MV-4-11 (cell line): Measurements from ENCODE around the gene SCAMP3.
"Not testable (repeated sequence)": the region's sequence is repeated elsewhere in the genome, so short reads cannot be mapped to it uniquely, and the experiment has no call there.

Experiments used
- DNase-seq: peaks from one replicate; lab custom pipeline; 2025; lab: John Stamatoyannopoulos, UW

SCAMP3 gene

DNA sequence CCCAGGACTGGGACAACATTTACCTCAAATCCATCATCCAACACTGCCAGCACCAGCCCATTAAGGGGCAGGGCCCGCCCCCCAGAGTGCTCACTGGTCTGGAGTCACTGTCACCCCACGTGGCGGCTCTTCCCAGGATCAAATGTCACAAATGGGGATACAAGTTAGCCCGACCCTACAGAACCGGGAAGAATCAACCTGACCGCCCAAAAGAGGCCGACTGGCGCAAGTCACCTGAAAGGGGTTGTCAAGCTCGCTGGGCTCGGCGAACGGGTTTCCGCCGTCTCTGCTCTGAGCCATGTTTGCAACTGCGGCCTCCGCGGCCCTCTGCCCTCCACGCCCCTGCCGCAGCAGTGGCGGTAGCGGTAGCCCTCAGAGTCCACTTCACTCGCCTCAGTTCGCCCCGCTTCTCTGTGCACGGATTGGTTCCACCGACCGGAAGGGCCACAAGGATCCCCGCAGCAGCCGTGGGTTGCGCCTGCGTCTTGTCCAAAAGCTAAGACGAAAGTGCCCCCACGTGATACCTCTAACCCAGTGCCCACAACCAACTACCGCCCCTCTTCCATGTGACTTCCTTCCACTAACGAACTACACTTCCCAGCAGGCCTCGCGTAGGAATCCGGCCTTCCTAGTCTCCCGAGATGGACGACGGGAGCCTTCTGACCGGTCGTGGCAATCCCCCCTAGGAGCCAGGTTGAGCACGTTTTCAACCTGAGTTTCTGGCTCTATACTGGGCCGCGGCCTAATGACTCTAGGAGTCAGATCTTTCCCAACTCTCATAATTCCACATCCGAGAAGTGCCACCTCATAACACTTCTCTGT lies at the start of gene SCAMP3:
Gene SCAMP3, minus strand, starts transcription at position 509 of the 822 bp plus-strand sequence. Its CDS starts 209 bp downstream, at position 300.
- peak; percentile 96 for DNase-seq

DNA sequence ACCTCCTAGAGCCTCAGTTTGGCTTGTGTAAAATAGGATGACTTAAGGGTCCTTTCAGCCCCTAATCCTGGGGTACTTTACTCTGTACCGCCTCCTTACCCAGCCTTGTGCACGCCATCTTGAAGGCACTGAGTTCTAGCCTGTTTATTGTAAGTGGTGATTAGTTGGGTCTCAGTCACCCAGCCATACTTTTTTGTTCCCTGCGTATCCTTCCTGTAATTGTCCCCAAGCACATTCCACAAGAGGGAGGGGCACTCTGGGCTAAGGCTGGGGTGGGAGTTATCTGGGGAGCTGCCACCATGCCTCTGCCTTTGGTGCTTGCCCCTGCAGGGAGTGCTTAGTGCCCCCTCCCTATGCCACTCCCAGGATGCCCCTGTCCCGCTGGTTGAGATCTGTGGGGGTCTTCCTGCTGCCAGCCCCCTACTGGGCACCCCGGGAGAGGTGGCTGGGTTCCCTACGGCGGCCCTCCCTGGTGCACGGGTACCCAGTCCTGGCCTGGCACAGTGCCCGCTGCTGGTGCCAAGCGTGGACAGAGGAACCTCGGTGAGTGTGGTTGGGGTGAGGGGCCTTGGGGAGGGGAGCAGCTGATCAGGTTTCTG lies 47.4 kb upstream of the SCAMP3 start:
- no peak for DNase-seq

DNA sequence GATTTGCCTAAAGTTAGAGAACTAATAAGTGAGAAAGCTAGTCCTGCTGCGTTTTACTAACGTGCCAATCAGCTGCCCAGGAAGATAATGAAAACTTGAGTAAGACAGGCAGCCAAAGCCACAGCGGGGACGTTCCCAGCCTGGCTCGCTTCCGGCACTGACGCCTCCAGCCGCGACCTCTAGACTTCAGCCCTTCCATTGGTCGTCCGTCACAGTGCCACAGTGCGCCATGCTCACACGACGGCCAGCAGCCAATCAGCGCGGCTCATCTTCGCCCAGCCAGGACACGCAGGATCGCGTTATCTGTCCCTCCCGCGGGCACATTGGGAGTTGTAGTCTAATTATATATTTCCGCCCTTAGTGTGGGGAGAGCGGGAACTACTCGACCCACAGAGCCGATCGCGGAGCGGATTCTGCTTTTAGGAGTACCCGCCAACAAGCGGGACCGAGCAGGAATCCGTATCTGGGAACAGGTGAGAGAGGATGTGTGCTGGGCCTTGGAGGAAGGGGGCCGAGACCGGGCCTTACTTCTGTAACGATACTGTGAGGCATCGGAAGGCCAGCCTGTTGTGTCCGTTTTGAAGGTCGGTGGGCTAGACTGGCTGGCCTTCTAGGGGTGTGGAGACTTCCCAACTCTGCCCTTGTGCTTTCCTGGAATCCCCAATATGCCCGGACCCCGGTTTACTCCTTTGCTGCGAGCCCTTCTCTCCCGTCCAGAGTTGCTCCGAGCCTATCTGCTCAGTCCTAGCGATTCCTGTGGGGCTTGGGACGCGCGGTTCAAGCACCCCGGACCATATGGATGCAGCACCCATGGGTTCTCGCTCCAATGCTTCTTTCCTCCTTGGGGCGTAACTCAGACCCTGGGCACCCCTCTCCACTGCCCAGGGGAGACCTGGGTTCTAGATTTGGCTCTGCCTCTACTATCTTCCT lies 46.6 kb upstream of the SCAMP3 start, which contains the start of gene FDPS:
Gene FDPS, plus strand, starts transcription at position 374 of the 930 bp plus-strand sequence. CDS start 924 bp downstream, outside the sequence.
- peak; percentile 99 for DNase-seq

DNA sequence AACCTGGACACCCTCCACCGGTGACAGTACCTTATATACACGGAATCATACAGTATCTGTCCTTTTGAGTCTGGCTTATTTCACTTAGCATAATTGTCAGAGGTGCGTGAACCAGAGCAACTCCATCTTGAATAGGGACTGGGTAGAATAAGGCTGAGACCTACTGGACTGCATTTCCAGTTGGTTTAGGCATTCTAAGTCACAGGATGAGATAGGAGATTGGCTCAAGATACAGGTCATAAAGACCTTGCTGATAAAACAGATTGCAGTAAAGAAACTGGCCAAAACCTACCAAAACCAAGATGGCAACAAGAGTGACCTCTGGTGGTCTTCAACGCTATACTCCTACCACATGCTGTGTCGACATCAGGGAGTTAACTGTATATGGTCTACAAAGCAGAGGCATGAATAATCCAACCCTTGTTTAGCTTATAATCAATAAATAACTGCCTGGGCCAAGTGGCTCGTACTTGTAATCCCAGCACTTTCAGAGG lies 45.1 kb upstream of the SCAMP3 start:
- peak; percentile 69 for DNase-seq

DNA sequence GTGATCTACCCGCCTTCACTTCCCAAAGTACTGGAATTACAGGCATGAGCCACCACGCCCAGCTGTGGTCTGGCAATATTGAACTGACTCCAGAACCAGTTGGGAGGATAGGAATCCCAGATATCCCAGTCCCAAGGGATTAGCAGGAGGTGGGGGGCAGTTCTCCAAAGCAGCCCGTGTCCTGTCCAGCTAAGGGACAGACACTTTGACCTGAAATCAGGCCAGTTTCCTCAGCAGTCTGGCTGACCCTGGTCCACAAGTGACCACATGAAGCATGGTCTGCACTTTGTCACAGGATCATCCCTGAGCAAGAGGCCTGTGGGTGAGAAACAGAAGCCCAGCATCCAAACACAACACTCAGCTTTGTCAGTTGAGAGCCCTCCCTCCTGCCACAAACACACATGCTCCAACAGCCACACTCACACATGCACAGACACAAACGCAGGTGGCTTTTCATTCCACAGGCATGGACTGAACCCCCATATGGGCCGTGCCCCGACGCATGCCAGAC lies 43.8 kb upstream of the SCAMP3 start:
- no peak for DNase-seq

DNA sequence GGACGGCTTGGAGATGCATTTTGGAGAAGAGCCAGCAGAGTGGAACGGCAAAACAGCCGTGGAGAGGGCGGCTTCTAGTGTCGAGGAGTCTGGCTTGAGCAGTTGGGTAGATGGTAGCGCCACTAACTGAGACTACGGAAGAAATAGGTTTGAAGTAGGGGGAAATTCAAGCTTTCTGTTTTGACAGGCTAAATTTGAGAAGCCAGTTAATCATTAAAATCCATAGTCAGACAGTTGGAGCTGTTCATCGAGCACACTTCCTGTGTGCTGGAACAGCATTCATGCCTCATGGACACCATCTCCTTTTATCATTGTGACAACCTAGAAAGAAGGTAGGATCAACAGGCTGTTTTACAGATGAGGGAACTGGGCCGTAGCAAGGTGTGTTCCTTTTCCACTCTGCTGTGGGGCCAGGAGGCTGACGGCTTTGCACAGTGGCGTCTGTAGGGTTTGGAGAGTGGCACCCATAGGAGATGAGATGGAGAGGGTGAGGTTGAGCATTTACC lies 42.5 kb upstream of the SCAMP3 start:
- DNase-seq, result no peak

DNA sequence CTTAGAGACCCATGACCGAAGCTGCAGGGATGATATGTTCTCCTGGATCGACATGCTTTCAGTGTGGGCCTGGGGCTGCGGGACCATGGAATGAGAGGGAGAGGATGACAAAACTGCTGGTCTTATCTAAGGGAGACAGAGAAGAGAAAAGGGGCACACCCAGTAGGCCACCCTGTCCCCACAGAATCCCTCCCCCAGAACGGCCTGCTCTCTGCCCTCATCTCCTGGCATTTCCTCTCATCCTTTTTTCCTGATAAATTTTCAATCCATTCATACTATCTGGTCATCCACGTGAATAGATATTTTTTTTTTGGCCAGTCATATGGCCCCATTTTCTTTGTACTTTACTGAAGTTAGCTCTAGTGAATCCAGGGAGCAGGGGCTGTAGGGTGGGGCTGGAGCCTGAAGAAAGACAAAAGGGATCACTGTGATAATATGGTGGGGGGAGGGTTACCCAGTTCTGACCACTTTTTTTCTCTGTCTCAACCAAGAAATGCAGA lies 39.2 kb upstream of the SCAMP3 start, which contains the start of gene PKLR:
Gene PKLR, minus strand, starts transcription at position 97 of the 500 bp plus-strand sequence. Its CDS starts 43 bp downstream, at position 54.
- no peak for DNase-seq

DNA sequence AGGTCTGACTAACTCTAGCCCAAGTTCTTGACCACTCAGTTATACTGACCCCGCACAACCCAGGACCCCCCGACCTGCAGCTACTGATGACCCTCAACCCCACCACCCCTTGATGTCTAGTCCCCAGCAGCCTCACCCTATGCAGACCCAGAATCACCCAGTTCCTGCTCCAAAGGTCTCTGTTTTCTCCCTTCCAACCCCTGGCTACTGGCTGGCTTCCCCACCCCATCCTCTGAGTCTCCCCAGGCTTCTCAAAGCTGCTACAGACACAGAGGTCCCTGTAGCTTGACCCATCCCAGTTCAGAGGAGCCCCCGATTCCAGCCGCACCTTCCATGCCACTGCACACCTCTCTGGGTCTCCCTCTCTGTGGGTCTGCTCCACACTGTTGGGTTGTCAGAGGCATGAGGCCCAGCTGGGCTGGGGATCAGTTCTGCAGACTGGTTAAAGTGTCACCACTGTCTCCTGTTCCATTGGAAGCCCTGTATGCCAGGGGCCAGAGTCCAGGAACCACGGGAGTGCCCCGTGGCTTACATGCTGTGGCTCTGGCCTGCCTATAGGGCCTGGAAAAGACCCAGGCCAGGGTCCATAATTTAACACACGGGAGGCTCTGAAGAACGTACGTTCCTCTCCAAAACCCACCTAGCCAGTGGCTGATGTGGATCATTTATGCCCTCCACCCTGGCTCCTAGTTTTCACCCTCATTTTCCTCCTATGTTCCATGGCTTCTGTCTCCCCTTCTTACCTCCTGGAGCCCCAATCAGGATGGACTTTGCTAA lies 38.6 kb upstream of the SCAMP3 start:
- DNase-seq, result no peak

DNA sequence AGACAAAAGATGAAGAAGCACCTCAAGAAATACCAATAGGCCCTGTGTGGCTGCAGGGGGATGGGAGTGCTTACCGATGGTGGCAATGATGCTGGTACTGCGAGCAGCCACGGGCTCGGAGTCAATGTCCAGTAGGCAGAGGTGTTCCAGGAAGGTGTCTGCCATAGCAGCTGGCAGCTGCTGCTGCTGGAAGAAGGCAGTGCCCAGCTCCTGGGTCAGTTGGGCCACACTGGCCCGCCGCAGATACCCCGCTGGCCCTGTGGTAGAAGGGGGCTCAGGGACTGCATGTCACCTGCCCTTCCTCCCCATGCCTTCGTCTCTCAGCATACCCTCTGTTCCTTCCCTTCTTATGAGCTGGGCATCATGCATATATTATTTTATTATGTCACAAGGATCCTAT lies 37.9 kb upstream of the SCAMP3 start:
- DNase-seq, result no peak

DNA sequence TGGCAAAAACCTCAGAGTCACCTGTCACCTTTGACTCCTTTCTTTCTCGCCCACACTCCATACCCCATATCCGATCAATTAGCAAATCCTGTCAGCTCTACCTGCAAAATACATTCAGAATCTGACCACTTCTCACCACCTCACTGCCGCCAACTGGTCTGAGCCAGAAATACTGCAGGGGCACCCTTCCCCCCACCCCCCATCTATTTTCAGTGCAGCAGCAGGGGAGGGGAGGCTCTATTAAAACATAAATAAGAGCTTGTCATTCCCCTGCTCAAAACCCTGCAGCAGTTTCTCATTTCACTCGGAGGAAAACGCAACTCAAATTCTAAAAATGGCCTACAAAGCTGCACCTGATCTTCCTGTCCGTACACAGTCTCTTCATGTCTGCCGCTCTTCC lies 35.2 kb upstream of the SCAMP3 start:
- no peak for DNase-seq

DNA sequence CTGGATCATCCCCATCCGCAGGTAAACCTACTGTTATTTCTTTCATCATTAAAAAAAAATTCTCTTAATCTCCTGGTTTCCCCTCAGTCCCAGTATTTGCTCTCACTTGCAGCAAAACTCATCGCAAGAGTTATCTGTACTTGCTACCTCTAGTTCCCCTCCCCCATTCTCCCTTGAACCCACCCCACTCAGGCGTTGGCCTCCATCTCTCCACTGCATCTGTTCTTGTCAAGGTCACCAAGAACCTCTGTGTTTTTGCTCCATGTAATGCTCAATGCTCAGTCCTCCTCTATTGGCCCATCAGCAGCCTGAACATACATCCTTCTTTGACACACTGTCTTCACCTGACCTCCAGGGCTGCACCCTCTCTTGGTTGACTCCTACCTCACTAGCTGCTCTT lies 34.5 kb upstream of the SCAMP3 start:
- DNase-seq, result no peak

DNA sequence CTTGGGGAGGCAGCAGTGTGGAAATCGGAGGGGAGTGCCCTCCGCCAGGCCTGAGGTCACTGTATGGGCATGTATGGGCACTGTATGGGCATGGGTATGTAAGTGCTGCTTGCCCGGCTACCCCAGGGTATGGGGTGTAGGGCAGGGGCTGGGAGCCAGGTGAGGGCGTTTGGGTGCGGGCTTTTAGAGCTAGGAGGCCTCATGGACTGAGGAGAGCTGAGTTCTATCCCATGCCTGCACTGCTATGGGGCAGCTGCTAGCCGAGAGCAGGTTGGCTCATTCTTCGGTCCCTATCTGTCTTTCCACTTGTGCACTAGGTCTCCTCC lies 33.7 kb upstream of the SCAMP3 start:
- DNase-seq, result no peak

DNA sequence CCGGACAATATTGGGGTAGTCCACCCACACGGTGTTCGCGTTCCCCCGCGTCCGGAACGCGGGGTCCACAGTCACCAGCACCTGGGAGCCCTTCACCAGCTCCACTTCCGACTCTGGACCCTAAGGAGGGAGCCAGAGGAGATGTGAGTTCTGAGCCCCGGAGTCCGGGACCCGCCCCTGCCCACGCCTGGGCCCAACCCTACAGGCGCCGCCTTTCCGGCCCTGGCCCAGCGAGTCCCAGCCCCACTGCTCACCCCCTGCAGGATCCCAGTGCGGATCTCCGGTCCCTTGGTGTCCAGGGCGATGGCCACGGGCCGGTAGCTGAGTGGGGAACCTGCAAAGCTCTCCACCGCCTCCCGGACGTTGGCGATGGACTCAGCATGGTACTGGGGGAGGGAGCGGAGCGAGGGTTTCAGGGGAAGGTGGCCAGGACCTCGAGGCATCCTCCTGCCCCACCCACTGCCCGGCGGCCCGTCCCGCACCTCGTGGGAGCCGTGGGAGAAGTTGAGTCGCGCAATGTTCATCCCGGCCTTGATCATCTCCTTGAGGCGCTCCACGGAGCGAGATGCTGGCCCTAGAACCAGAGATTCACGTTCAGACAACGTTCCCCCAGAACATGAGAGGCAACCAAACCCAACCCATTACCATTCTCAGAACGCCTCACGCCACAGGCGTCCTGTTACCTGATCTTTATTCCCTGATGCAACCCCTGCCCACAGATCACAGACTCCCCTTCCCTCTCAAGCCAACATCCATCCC lies 33.2 kb upstream of the SCAMP3 start:
- no peak for DNase-seq

DNA sequence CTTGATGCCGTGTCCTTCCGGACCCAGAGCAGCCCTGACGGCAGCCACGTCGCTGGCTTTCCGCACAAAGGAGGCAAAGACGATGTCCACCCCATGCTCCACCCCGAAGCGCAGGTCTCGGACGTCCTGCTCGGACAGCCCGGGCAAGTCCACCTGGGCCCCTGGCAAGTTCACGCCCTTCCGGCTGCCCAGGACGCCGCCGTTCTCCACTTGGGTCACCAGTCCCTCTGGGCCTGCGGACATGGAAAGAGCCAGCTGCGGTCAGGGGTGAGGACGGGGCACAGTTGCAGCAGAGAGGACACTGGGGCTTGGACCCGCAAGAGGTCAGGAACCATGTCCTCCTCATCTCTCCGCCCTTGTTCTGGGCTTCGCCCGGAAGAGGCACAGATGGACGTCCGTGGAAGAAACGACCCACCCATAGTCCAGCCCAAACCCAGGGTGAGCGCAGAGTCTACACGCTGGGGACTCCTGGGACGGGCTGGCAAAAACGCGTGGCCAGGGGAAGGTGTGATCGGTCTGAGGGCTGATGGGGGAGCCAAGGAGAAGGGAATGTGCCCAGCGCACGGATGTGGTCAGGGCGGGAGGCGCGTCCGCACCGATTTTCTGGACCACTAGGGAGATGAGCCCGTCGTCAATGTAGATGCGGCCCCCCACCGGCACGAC lies 32.5 kb upstream of the SCAMP3 start:
- no peak for DNase-seq

DNA sequence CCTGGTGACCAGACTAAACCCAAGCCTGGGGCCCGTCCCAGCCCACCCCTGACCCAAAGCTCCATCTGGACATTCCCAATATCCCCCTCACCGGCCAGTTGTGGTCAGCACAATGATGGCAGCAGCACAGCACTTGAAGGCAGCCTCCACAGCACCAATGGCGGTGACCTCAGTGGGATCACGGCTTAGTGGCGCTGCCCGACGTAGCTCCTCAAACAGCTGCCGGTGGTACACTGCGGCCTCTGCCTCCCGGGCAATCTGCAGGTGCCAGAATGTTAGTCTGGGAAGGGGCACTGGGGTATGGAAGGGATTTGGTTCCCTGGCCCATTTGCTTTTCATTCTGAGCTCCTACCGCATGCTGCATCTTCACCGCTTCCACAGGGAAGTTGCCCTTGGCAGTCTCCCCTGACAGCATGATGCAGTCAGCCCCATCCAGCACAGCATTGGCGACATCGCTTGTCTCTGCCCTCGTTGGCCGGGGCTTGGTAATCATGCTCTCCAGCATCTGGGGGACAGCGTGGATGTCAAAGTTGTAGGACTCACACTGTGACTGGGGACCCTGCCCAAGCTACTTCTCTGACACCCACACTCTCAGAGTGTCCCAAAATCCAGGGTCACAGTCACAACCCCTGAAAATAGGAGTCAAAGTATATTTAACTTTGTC lies 31.1 kb upstream of the SCAMP3 start:
- DNase-seq, result no peak

DNA sequence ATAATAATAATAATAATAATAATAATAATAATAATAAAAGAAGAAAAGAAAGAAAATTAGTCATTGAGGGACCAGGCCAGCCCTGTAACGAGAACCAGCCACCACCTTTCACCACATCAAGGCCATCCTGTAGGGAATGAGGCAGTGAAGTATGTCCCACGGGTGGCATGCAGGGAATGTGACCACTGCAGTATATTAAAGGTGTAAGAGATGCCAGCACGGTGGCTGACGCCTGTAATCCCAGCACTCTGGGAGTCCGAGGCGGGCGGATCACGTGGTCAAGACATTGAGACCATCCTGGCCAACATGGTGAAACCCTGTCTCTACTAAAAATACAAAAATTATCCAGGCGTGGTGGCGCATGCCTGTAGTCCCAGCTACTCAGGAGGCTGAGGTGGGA lies 28.8 kb upstream of the SCAMP3 start:
- DNase-seq, result not testable (repeated sequence)

DNA sequence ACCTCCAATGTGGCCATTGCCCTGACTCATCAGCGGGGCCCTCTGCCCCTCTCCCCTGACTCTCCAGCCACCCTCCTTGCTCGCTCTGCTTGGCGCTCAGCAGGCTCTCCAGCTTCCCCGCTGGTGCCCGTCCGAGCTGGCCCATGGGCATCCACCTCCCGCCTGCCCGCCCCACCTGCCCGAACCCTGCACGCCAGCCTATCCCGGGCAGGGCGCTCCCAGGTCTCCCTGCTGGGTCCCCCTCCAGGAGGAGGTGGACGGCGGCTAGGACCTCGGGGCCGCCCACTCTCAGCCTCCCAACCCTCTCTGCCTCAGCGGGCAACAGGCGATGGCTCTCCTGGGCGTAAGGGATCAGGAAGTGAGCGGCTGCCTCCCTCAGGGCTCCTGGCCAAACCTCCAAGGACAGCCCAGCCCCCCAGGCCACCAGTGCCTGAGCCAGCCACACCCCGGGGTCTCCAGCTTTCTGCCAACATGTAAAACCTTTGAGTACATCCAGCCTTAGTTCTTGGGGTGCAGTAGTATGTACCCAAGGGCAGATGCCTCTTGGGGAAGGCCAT lies 25.9 kb upstream of the SCAMP3 start:
- no peak for DNase-seq

DNA sequence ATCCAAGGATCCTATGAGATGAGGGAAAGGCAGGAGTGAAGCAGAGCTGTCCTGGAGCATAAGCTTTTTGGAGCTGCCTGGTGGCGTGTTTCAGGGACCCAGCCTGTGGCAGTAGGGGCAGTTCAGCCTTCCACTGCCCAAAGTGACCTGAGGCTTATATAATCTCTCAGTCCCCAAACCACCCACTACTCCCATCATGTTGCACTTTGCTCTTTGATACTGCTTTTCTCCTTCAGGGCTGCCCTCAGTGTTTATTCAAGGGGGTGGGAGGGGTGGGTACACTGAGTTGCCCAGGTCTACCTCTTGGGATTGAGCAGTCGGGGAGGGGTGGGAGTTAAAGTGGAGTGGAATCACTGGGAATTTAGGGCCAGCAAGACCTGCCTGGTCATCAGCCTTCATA lies 24.4 kb upstream of the SCAMP3 start:
- DNase-seq, result no peak

DNA sequence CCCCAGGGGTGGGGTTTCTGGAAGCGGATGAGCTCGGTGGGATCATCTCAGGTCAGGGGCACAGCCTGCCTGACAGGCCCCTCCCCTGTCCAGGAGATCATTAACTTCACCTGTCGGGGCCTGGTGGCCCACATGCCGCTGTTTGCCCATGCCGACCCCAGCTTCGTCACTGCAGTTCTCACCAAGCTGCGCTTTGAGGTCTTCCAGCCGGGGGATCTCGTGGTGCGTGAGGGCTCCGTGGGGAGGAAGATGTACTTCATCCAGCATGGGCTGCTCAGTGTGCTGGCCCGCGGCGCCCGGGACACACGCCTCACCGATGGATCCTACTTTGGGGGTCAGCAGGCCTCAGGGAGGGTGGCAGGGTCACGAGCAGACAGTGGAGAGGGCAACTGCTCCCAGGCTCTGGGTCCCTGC lies 23.5 kb upstream of the SCAMP3 start:
- DNase-seq, result no peak
